ENCODE data around the gene SYNDIG1. TPM values are rescaled to one million over a fixed set of nuclear protein-coding genes. Genes with fewer than 3 reads are reported as not detected.

Gene SYNDIG1
- total RNA-seq, 1 experiment from 2014 or later: 5.4 TPM

DNA sequence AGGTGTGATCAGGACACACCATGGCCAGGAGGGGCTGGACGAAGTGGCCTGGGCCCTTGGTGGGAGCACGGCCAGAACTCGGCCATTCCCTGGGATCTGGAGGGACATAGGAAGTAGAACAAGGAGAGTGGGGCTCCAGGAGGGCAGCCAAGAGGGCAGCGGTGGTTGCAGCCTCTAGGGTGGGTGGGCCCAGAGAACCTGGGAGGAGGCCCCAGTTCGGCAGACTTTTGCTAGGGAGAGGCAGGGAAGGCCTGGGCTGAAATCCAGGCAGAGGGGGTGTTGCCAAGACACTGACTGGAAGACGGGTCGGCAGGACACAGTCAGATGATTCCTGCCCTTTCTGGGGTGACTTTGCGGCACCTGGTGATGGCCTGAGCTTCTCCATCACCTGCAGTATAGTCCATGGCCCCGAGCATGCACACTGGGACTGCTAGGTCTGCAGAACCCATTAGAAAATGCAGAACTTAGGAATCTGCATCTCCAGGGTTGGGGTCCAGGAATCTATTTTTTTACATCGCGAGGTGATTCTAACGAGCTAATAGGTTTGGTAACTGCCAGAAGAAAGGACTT lies 224.8 kb downstream of the SYNDIG1 start:
- Mint-ChIP-seq H3K36me3 (ENCODE audit: insufficient read depth in 1 of 3, low read depth in 3 of 3) (no peaks in the 10 kb centered on the region), H3K27ac (no peak overlapping the region), H3K9me3 (peaks cover 0 to 2% of the 10 kb centered on the region in 2 experiments; a peak in 2 of 5 replicates), H3K4me1 (no peaks in the 10 kb centered on the region; a peak in 1 of 4 replicates), H3K4me3 (no peak overlapping the region), H3K27me3 (ENCODE audit: low read depth) (peaks cover 5% of the 10 kb centered on the region; the same call in 1 of the 2 replicates)
- no peaks in the 10 kb centered on the region for H3K79me2 ChIP-seq (ENCODE audit: insufficient read depth, low read length)
- H4K5ac ChIP-seq (ENCODE audit: insufficient read length, low read depth, low read length): no peak overlapping the region
- H3K56ac ChIP-seq (ENCODE audit: insufficient read length, low read depth, low read length): no peak overlapping the region
- no peak overlapping the region for H3K4me2 ChIP-seq (ENCODE audit: insufficient read depth, insufficient read length, low read length)
- no peaks in the 10 kb centered on the region for H3K23me2 ChIP-seq (ENCODE audit: insufficient read length, low read depth, low read length, poor library complexity, severe bottlenecking)
- H2AFZ ChIP-seq (ENCODE audit: low read length): no peak overlapping the region
- H4K91ac ChIP-seq (ENCODE audit: insufficient read length, low read depth, low read length): no peak overlapping the region
- H3K14ac ChIP-seq (ENCODE audit: insufficient read depth, low read length): no peak overlapping the region
- no peak overlapping the region for H3K18ac ChIP-seq (ENCODE audit: insufficient read length, low read depth, low read length)
- H3K9ac ChIP-seq (ENCODE audit: extremely low read depth, insufficient read length, low read length): no peak overlapping the region
- no peak for TF ChIP-seq CTCF (conservative IDR thresholded peaks at IDR 0.05)
- DNase-seq: peak; percentile 9
- no peak overlapping the region for H2BK120ac ChIP-seq (ENCODE audit: low read depth, low read length, poor library complexity, severe bottlenecking)
- no peak overlapping the region for H3K23ac ChIP-seq (ENCODE audit: insufficient read length, low read depth, low read length)
- H3K79me1 ChIP-seq (ENCODE audit: insufficient read depth, low read depth, low read length, poor library complexity, severe bottlenecking): no peaks in the 10 kb centered on the region
- no peak overlapping the region for H3K27ac ChIP-seq (ENCODE audit: insufficient read length, low read depth, low read length)
- no peak overlapping the region for H4K8ac ChIP-seq (replicated peaks; ENCODE audit: insufficient read length, low read depth, low read length)
- no CpG with 5 or more reads among the region's 12 CpGs for WGBS (ENCODE audit: extremely low coverage, insufficient read length, low lambda C conversion rate)
- H2BK15ac ChIP-seq (ENCODE audit: low read depth, low read length): no peak overlapping the region
- H2AK5ac ChIP-seq (ENCODE audit: insufficient read length, low read length): no peak overlapping the region
- no peaks in the 10 kb centered on the region for H3K27me3 ChIP-seq (ENCODE audit: insufficient read depth, low read length)
- H2BK5ac ChIP-seq (ENCODE audit: insufficient read length, low read length): no peak overlapping the region
- H2BK12ac ChIP-seq (ENCODE audit: insufficient read length, low read depth, low read length): no peak overlapping the region
- H4K20me1 ChIP-seq (ENCODE audit: control insufficient read depth, insufficient read depth, insufficient read length): no peaks in the 10 kb centered on the region
- no peaks in the 10 kb centered on the region for H3K9me3 ChIP-seq (ENCODE audit: control insufficient read depth, low read depth, low read length)
- H3K4ac ChIP-seq (ENCODE audit: low read depth, low read length): no peak overlapping the region
- H3K4me1 ChIP-seq (ENCODE audit: insufficient read depth, low read length): no peaks in the 10 kb centered on the region
- H3T11ph ChIP-seq (ENCODE audit: low read length): no peak overlapping the region
- no peak overlapping the region for H2BK20ac ChIP-seq (ENCODE audit: low read depth, low read length, poor library complexity, severe bottlenecking)
